ENCODE results near the gene FAM171A2.

FAM171A2 gene

GRCh38 chr17:44361292-44362260 lies 2.1 kb downstream of the FAM171A2 start:
- Histone ChIP-seq H3K36me3 (ENCODE audit: control insufficient read depth in 1 of 2, insufficient read depth in 2 of 2, low read length in 2 of 2) (no peaks in the 10 kb centered on the region), H4K8ac (ENCODE audit: low read depth, low read length) (no peak overlapping the region), H3K27me3 (ENCODE audit: insufficient read depth, low read length) (no peaks in the 10 kb centered on the region), H3K23ac (ENCODE audit: low read length) (no peak overlapping the region), H3K4me3 (ENCODE audit: low read depth, low read length) (no peak overlapping the region), H3K4me1 (ENCODE audit: control insufficient read depth in 1 of 2, insufficient read depth in 2 of 2, low read length in 2 of 2) (peaks cover 2 to 11% of the 10 kb centered on the region in 2 experiments), H3K9ac (ENCODE audit: low read length) (no peak overlapping the region), H3K18ac (ENCODE audit: low read length) (no peak overlapping the region), H3K27ac (ENCODE audit: low read depth, low read length) (no peak overlapping the region), H2BK12ac (ENCODE audit: low read length) (no peak overlapping the region), H3K14ac (ENCODE audit: low read length) (no peak overlapping the region), H2AK5ac (ENCODE audit: low read length) (no peak overlapping the region), H3K79me2 (ENCODE audit: control insufficient read depth, insufficient read depth, low read length, poor library complexity) (peaks cover 6% of the 10 kb centered on the region), H3K79me1 (ENCODE audit: low read length) (peaks cover 6% of the 10 kb centered on the region), H4K12ac (ENCODE audit: low read depth, low read length) (no peak overlapping the region), H3K9me3 (ENCODE audit: insufficient read depth, low read depth, low read length) (no peaks in the 10 kb centered on the region), H4K91ac (ENCODE audit: low read depth, low read length) (no peak overlapping the region), H2AFZ (ENCODE audit: insufficient read depth, low read length, poor library complexity) (no peak overlapping the region), H3K4ac (ENCODE audit: low read depth, low read length) (no peak overlapping the region), H3K4me2 (ENCODE audit: low read length) (no peak overlapping the region), H2BK120ac (ENCODE audit: insufficient read depth, low read length, poor library complexity) (no peak overlapping the region), H2BK5ac (ENCODE audit: low read depth, low read length, poor library complexity) (no peak overlapping the region)
- whole genome bisulfite sequencing (ENCODE audit: extremely low coverage, insufficient coverage, insufficient read length) = no CpG with 5 or more reads among the region's 11 CpGs
- no peak for DNase-seq

DNA sequence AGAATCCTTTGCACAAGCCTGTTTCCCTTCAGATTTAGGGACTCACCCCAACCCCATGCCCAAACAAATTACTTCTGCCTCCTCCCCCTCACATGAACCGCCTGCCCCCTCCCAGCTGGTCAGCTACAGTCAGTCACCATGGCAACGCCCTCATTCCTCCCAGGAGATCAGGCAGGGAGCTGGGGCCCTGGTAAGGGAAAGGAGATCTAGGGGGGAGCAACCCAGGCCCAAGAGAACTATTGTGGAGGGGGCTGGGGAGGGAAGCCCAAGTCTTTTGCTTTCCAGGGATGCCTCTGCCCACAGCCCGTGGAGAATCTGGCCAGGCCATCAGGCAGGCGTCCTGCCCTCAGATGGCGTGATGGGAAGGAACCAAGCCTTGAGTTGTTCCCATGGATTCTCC lies 2.8 kb downstream of the FAM171A2 start:
- H3K9me3 ChIP-seq (ENCODE audit: insufficient read depth, low read depth, low read length) = no peaks in the 10 kb centered on the region
- H3K4ac ChIP-seq (ENCODE audit: low read depth, low read length) = no peak overlapping the region
- no peaks in the 10 kb centered on the region for H3K27me3 ChIP-seq (ENCODE audit: insufficient read depth, low read length)
- H4K12ac ChIP-seq (ENCODE audit: low read depth, low read length) = no peak overlapping the region
- no peak overlapping the region for H3K4me2 ChIP-seq (ENCODE audit: low read length)
- no CpG with 5 or more reads among the region's 5 CpGs for WGBS (ENCODE audit: extremely low coverage, insufficient coverage, insufficient read length)
- H3K18ac ChIP-seq (ENCODE audit: low read length) = no peak overlapping the region
- H4K91ac ChIP-seq (ENCODE audit: low read depth, low read length) = no peak overlapping the region
- no peak overlapping the region for H3K9ac ChIP-seq (ENCODE audit: low read length)
- H2AFZ ChIP-seq (ENCODE audit: insufficient read depth, low read length, poor library complexity) = no peak overlapping the region
- no peak overlapping the region for H2BK120ac ChIP-seq (ENCODE audit: insufficient read depth, low read length, poor library complexity)
- peaks cover 2 to 11% of the 10 kb centered on the region in 2 experiments for H3K4me1 ChIP-seq (ENCODE audit: control insufficient read depth in 1 of 2, insufficient read depth in 2 of 2, low read length in 2 of 2)
- DNase-seq = no peak
- H2AK5ac ChIP-seq (ENCODE audit: low read length) = no peak overlapping the region
- H3K79me1 ChIP-seq (ENCODE audit: low read length) = peaks cover 6% of the 10 kb centered on the region
- H2BK5ac ChIP-seq (ENCODE audit: low read depth, low read length, poor library complexity) = no peak overlapping the region
- H3K14ac ChIP-seq (ENCODE audit: low read length) = no peak overlapping the region
- H3K23ac ChIP-seq (ENCODE audit: low read length) = no peak overlapping the region
- H3K27ac ChIP-seq (ENCODE audit: low read depth, low read length) = no peak overlapping the region
- H3K4me3 ChIP-seq (ENCODE audit: low read depth, low read length) = no peak overlapping the region
- peaks cover 6% of the 10 kb centered on the region for H3K79me2 ChIP-seq (ENCODE audit: control insufficient read depth, insufficient read depth, low read length, poor library complexity)
- no peak overlapping the region for H4K8ac ChIP-seq (ENCODE audit: low read depth, low read length)
- H3K36me3 ChIP-seq (ENCODE audit: control insufficient read depth in 1 of 2, insufficient read depth in 2 of 2, low read length in 2 of 2) = peaks cover 0 to 6% of the 10 kb centered on the region in 2 experiments
- no peak overlapping the region for H2BK12ac ChIP-seq (ENCODE audit: low read length)

DNA sequence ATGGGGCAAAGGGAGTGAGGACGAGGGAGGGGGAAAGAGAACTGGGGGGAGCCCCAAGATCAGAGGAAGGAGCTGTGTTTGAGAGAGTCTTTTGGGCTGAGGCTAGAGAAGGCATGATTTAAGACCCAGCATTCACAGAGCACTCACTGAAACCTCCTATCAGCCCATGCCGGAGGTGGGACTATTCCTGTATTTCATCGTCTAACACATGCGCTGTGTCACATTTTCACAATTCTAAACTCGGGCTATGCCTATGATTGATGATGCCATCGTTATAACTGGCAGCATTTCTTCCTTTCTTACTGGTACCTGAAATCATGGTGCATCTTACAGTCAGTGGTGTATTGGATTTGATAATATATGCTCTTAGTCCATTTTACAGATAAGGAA lies 3.5 kb downstream of the FAM171A2 start:
- Histone ChIP-seq H3K4me1 (ENCODE audit: control insufficient read depth in 1 of 2, insufficient read depth in 2 of 2, low read length in 2 of 2) (peaks cover 2 to 11% of the 10 kb centered on the region in 2 experiments), H3K18ac (ENCODE audit: low read length) (no peak overlapping the region), H3K79me2 (ENCODE audit: control insufficient read depth, insufficient read depth, low read length, poor library complexity) (peaks cover 6% of the 10 kb centered on the region), H3K4ac (ENCODE audit: low read depth, low read length) (no peak overlapping the region), H3K23ac (ENCODE audit: low read length) (no peak overlapping the region), H2BK5ac (ENCODE audit: low read depth, low read length, poor library complexity) (no peak overlapping the region), H2BK12ac (ENCODE audit: low read length) (no peak overlapping the region), H3K4me3 (ENCODE audit: low read depth, low read length) (no peak overlapping the region), H3K9ac (ENCODE audit: low read length) (no peak overlapping the region), H3K4me2 (ENCODE audit: low read length) (no peak overlapping the region), H4K91ac (ENCODE audit: low read depth, low read length) (no peak overlapping the region), H3K27ac (ENCODE audit: low read depth, low read length) (no peak overlapping the region), H4K8ac (ENCODE audit: low read depth, low read length) (no peak overlapping the region), H3K36me3 (ENCODE audit: control insufficient read depth in 1 of 2, insufficient read depth in 2 of 2, low read length in 2 of 2) (peaks cover 4 to 9% of the 10 kb centered on the region in 2 experiments), H3K79me1 (ENCODE audit: low read length) (peaks cover 6% of the 10 kb centered on the region), H3K9me3 (ENCODE audit: insufficient read depth, low read depth, low read length) (no peaks in the 10 kb centered on the region), H2AK5ac (ENCODE audit: low read length) (no peak overlapping the region), H3K14ac (ENCODE audit: low read length) (no peak overlapping the region), H4K12ac (ENCODE audit: low read depth, low read length) (no peak overlapping the region), H2BK120ac (ENCODE audit: insufficient read depth, low read length, poor library complexity) (no peak overlapping the region), H2AFZ (ENCODE audit: insufficient read depth, low read length, poor library complexity) (no peak overlapping the region), H3K27me3 (ENCODE audit: insufficient read depth, low read length) (no peaks in the 10 kb centered on the region)
- DNase-seq = no peak
- no CpG with 5 or more reads among the region's 6 CpGs for WGBS (ENCODE audit: extremely low coverage, insufficient coverage, insufficient read length)

DNA sequence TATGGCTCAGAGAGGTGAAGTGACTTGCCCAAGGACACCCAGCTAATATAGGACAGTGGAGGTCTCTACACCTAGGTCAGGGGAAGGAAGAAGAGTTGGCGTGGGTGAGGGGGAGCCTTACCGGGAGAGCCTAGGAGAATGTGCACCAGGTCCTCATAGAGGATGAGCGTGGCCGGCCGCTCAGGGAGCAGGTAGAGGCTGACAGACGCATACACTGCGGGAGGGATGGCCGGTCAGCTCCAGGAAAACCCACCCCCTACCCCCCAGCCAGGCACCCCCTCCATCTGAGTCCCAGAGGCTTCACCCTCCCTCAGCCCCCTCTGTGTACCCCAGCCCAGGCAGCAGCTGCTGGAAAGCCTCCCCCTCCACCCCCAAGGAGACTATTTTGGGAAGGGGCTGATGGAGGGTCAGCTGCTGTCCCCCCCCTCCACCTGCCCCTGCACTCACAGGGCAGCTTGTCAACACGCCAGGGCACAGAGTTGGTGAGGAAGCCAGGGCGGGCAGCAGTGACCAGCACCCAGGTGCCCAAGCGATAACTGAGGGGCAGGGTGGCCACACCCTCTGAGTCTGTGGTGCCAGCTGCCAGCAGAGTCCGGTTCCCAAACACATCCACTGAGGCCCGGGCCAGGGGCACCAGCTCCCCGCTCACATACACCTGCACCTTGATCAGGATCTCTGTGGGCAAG lies 4.1 kb downstream of the FAM171A2 start:
- Histone ChIP-seq H3K23ac (ENCODE audit: low read length) (no peak overlapping the region), H2AK5ac (ENCODE audit: low read length) (no peak overlapping the region), H3K4me2 (ENCODE audit: low read length) (no peak overlapping the region), H3K4me3 (ENCODE audit: low read depth, low read length) (no peak overlapping the region), H3K18ac (ENCODE audit: low read length) (no peak overlapping the region), H2BK5ac (ENCODE audit: low read depth, low read length, poor library complexity) (no peak overlapping the region), H3K4me1 (ENCODE audit: control insufficient read depth in 1 of 2, insufficient read depth in 2 of 2, low read length in 2 of 2) (peaks cover 2 to 11% of the 10 kb centered on the region in 2 experiments), H2BK12ac (ENCODE audit: low read length) (no peak overlapping the region), H3K79me2 (ENCODE audit: control insufficient read depth, insufficient read depth, low read length, poor library complexity) (peaks cover 6% of the 10 kb centered on the region), H4K8ac (ENCODE audit: low read depth, low read length) (no peak overlapping the region), H3K79me1 (ENCODE audit: low read length) (peaks cover 6% of the 10 kb centered on the region), H2AFZ (ENCODE audit: insufficient read depth, low read length, poor library complexity) (no peak overlapping the region), H2BK120ac (ENCODE audit: insufficient read depth, low read length, poor library complexity) (no peak overlapping the region), H4K91ac (ENCODE audit: low read depth, low read length) (no peak overlapping the region), H3K36me3 (ENCODE audit: control insufficient read depth in 1 of 2, insufficient read depth in 2 of 2, low read length in 2 of 2) (peaks cover 6 to 9% of the 10 kb centered on the region in 2 experiments), H3K27ac (ENCODE audit: low read depth, low read length) (no peak overlapping the region), H3K14ac (ENCODE audit: low read length) (no peak overlapping the region), H3K9ac (ENCODE audit: low read length) (no peak overlapping the region), H3K4ac (ENCODE audit: low read depth, low read length) (no peak overlapping the region), H4K12ac (ENCODE audit: low read depth, low read length) (no peak overlapping the region), H3K9me3 (ENCODE audit: insufficient read depth, low read depth, low read length) (no peaks in the 10 kb centered on the region), H3K27me3 (ENCODE audit: insufficient read depth, low read length) (no peaks in the 10 kb centered on the region)
- DNase-seq = no peak
- WGBS (ENCODE audit: extremely low coverage, insufficient coverage, insufficient read length) = no CpG with 5 or more reads among the region's 14 CpGs
